Measurements from ENCODE around the gene EIF2S1. TPM values are rescaled to one million over a fixed set of nuclear protein-coding genes. Genes with fewer than 3 reads are reported as not detected.
A peak's percentile ranks its signal among the peaks of the same experiment; 100 is the strongest.
"Not testable (repeated sequence)": the region's sequence is repeated elsewhere in the genome, so short reads cannot be mapped to it uniquely, and the experiment has no call there.

Gene EIF2S1
- 277 TPM for polyA plus RNA-seq (2012; ENCODE audit: insufficient read depth, insufficient read length)

GRCh38 chr14:67359775-67360469 lies at the start of gene EIF2S1, which contains the start of gene ATP6V1D:
TSS of gene EIF2S1 (plus strand) at chr14:67360328. CDS start at chr14:67364768, 4,440 bp downstream.
TSS of gene ATP6V1D (minus strand) at chr14:67359804. CDS start at chr14:67359698, 106 bp downstream.
- H3K4me3 ChIP-seq (ENCODE audit: low read length), result peak within 1 kb of the TSS; percentile 99
- peak; percentile 98 for DNase-seq (ENCODE audit: low read depth, low spot score)

GRCh38 chr14:67311868-67312267 lies 48.3 kb upstream of the EIF2S1 start:
- H3K4me3 ChIP-seq (ENCODE audit: low read length), result no peak overlapping the region
- DNase-seq (ENCODE audit: low read depth, low spot score), result no peak

GRCh38 chr14:67313153-67313552 lies 47.0 kb upstream of the EIF2S1 start:
- DNase-seq (ENCODE audit: low read depth, low spot score), result no peak
- H3K4me3 ChIP-seq (ENCODE audit: low read length), result no peak overlapping the region

GRCh38 chr14:67317822-67318221 lies 42.3 kb upstream of the EIF2S1 start:
- no peak overlapping the region for H3K4me3 ChIP-seq (ENCODE audit: low read length)
- DNase-seq (ENCODE audit: low read depth, low spot score), result no peak

GRCh38 chr14:67319142-67319541 lies 41.0 kb upstream of the EIF2S1 start:
- H3K4me3 ChIP-seq (ENCODE audit: low read length), result no peak overlapping the region
- peak; percentile 18 for DNase-seq (ENCODE audit: low read depth, low spot score)

GRCh38 chr14:67329666-67330065 lies 30.5 kb upstream of the EIF2S1 start:
- DNase-seq (ENCODE audit: low read depth, low spot score); H3K4me3 ChIP-seq (ENCODE audit: low read length): not testable (repeated sequence)

- no peak overlapping the region for H3K4me3 ChIP-seq (ENCODE audit: low read length)
- no peak for DNase-seq (ENCODE audit: low read depth, low spot score)
These were observed 28.6 kb upstream of the EIF2S1 start for GRCh38 chr14:67331368-67332125.

- no peak for DNase-seq (ENCODE audit: low read depth, low spot score)
- H3K4me3 ChIP-seq (ENCODE audit: low read length), result no peak overlapping the region
These were observed 27.7 kb upstream of the EIF2S1 start for GRCh38 chr14:67332468-67332867.

- peak; percentile 30 for DNase-seq (ENCODE audit: low read depth, low spot score)
- H3K4me3 ChIP-seq (ENCODE audit: low read length), result no peak overlapping the region
These were observed 24.3 kb upstream of the EIF2S1 start for GRCh38 chr14:67335781-67336180.

- not testable (repeated sequence) for DNase-seq (ENCODE audit: low read depth, low spot score); H3K4me3 ChIP-seq (ENCODE audit: low read length)
These were observed 18.9 kb upstream of the EIF2S1 start for GRCh38 chr14:67341231-67341630.

- no peak for DNase-seq (ENCODE audit: low read depth, low spot score)
- H3K4me3 ChIP-seq (ENCODE audit: low read length), result no peak overlapping the region
These were observed 16.4 kb upstream of the EIF2S1 start for GRCh38 chr14:67343601-67344230.

GRCh38 chr14:67345583-67345982 lies 14.5 kb upstream of the EIF2S1 start:
- no peak overlapping the region for H3K4me3 ChIP-seq (ENCODE audit: low read length)
- no peak for DNase-seq (ENCODE audit: low read depth, low spot score)

- DNase-seq (ENCODE audit: low read depth, low spot score), result no peak
- no peak overlapping the region for H3K4me3 ChIP-seq (ENCODE audit: low read length)
These were observed 8.1 kb upstream of the EIF2S1 start for GRCh38 chr14:67352055-67352454.

- DNase-seq (ENCODE audit: low read depth, low spot score), result no peak
- no peak overlapping the region for H3K4me3 ChIP-seq (ENCODE audit: low read length)
These were observed 2.8 kb upstream of the EIF2S1 start for GRCh38 chr14:67357186-67357968.

GRCh38 chr14:67357969-67358354 lies 2.2 kb upstream of the EIF2S1 start:
- H3K4me3 ChIP-seq (ENCODE audit: low read length), result no peak overlapping the region
- no peak for DNase-seq (ENCODE audit: low read depth, low spot score)

- no peak for DNase-seq (ENCODE audit: low read depth, low spot score)
- H3K4me3 ChIP-seq (ENCODE audit: low read length), result peak overlapping the region; percentile 99
These were observed 979 bp upstream of the EIF2S1 start for GRCh38 chr14:67358924-67359774.

GRCh38 chr14:67360470-67361206 lies 510 bp downstream of the EIF2S1 start:
- no peak for DNase-seq (ENCODE audit: low read depth, low spot score)
- peak overlapping the region; percentile 99 for H3K4me3 ChIP-seq (ENCODE audit: low read length)

GRCh38 chr14:67365476-67365875 lies 5.3 kb downstream of the EIF2S1 start:
- DNase-seq (ENCODE audit: low read depth, low spot score), result no peak
- no peak overlapping the region for H3K4me3 ChIP-seq (ENCODE audit: low read length)

Measured in Jurkat, Clone E6-1 (cell line).